Coronary artery (tissue), 2 donors: Measurements from ENCODE around the gene PIF1.

Experiments used
- DNase-seq: peaks from one replicate; pipeline ENCODE4 v3.0.0-alpha.2; 2017; ENCODE audit warnings: low spot score
- H3K27ac ChIP-seq, 2 donors: fragments of 200-600 bp; sonication (generic); one replicate each; pipeline ENCODE4 v1.5.1; 2016 to 2019
- H3K4me3 ChIP-seq: fragments of 200-600 bp; sonication (generic); 2 replicates; pipeline ENCODE4 v1.5.1; 2016; ENCODE audit warnings: mild to moderate bottlenecking, moderate library complexity
- CTCF ChIP-seq: fragments of 200-600 bp; sonication (generic); IDR thresholded peaks from one replicate; pipeline ENCODE4 v1.5.1; 2019; ENCODE audit warnings: antibody characterized with exemption

The PIF1 gene

GRCh38 chr15:64781299-64781698 lies 44.1 kb downstream of the PIF1 start:
- DNase-seq = no peak
- no peak overlapping the region for H3K4me3 ChIP-seq
- no peak for TF ChIP-seq CTCF

GRCh38 chr15:64780600-64781156 lies 44.8 kb downstream of the PIF1 start:
- no peak for DNase-seq
- no peak for TF ChIP-seq CTCF
- H3K27ac ChIP-seq = no peak overlapping the region
- H3K4me3 ChIP-seq = no peak overlapping the region

More at GRCh38 chr15:64781299-64781698, 44.1 kb downstream of the PIF1 start:
- no peak overlapping the region for H3K27ac ChIP-seq

- TF ChIP-seq CTCF = no peak
- no peak for DNase-seq
- Histone ChIP-seq H3K4me3 (no peak overlapping the region), H3K27ac (no peak overlapping the region)
These were observed 45.8 kb downstream of the PIF1 start for GRCh38 chr15:64779630-64780029.

- Histone ChIP-seq H3K4me3 (no peak overlapping the region), H3K27ac (no peak overlapping the region)
- TF ChIP-seq CTCF = no peak
- no peak for DNase-seq
These were observed 46.4 kb downstream of the PIF1 start for GRCh38 chr15:64779024-64779423.

GRCh38 chr15:64776402-64776786 lies 49.1 kb downstream of the PIF1 start:
- peak overlapping the region; percentile 87 for H3K4me3 ChIP-seq
- DNase-seq = no peak
- TF ChIP-seq CTCF = no peak
- H3K27ac ChIP-seq = peak overlapping the region; percentile 59 to 91

- Histone ChIP-seq H3K4me3 (peak within 1 kb of the TSS; percentile 87), H3K27ac (peak within 1 kb of the TSS; percentile 70 to 91)
- no peak for DNase-seq
- TF ChIP-seq CTCF = no peak
These were observed 49.7 kb downstream of the PIF1 start, which contains the start of gene RBPMS2 for GRCh38 chr15:64775551-64776401. Gene RBPMS2 (minus strand): TSS chr15:64775589. CDS start chr15:64775319, 270 bp downstream.
